HG02885 (cell line): ENCODE data around the gene PEAK3.

ENCODE experiments used
- ATAC-seq: cut with Tn5 transposase; IDR thresholded peaks from one replicate; pipeline ENCODE4 v1.9.1; 2021; ENCODE audit warnings: mild to moderate bottlenecking; ENCODE audit not compliant: unreplicated experiment, poor library complexity

Gene PEAK3

DNA sequence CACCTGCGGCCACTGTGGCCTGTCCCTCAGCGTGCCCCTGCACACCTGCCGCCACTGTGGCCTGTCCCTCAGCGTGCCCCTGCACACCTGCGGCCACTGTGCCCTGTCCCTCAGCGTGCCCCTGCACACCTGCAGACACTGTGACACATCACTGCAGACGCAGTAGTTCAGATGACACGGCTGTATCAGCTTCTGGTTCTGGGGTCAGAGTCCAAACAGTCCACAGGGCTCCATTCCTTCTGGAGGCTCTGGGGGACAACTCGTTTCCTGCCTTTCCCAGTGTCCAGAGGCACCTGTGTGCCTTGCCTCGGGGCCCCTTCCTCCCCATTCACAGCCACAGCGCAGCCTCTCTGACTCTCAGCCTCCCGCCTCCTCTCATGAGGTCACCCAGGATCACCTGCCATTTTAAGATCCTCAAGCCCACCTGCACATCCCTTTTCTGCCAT, 39.9 kb downstream of the PEAK3 start:
- no peak for ATAC-seq

DNA sequence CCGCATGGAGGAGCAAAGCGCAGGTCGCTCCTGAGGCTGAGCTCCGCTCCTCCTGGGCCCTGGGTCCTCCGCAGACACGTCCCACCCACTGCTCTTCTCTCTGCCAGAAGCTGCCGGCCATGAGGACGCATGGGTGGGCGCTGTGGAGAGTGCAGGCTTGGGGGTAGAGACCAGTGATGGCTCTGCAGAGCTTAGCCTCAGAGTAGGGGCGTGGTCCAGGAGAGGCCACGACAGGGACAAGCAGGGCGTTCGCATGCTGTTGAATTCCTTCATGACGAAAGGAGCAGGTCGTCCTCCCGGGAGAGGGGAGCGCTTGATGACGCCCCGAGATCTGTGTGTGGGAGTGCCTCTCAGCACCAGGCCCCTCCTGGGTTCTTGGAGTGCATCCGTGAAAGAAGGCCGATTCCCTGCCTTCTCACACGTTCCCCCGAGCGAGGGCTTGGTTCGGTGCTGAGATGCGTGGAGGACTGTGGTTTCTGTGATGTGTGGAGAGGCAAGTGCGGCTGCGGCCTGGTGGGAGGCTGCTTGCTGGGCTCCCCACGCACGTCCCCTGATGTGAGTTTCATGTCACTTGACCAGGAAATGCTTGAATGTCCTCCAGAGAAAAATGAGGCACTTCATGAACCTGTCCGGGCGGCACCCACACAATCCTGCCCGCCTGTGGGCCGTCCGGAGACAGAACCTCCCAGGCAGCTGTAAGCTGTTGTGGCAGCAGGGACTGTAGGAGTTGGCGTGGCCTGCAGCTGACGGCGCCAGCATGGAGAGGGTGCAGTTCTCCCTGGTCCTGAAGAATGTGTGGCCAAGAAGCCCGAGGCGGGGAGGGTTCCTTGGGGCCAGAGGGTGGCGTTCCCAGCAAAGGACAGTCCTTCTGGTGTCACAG, 40.9 kb downstream of the PEAK3 start:
- ATAC-seq, result no peak

DNA sequence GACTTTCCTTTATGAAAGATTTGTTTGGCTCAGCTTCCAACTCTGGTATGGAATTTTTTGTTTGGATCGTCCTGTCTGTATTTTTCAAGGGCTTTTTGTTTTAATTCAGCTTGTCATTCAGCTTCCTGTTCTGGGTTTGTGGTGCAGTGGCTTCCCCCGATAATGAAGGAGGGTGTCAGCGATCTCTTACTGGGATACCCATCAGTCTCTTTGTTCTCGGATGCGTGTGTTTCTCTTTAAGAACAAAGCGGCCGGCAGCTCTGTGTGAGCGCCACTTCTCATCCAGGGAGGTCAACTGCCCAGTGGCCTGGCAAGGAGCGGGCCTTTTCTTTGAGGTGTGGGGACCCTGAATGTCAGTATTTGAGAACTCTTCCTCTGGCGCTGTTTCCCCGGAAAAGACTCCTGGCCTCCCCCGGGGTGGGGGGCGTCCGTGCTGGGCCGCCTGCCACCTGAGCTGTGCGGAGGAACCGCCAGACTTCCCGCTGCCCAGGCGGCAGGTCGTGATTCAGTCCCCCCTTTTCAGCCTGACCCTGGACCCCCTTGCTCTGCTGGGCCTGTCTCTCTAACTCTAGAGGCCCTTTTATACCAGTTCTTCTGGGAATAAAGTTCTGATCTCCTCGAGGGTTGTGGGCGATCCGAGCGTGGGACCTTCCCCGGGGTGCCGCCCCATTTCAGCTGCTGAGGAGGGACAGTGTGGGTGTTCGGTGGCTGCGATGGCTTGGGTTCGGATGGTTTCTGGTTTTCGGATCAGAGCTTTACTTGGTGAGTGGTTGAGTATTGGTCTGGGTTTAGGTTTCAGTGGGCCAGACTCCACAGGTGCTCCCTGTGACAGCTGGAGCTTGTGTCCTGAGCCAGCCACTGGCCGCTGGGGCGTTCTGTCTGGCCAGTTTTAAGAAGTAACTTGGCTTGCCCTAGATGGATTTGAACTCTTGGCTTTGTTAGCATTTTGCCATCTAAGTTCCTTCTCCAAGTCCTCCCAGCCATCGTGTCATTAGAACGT, 41.9 kb downstream of the PEAK3 start:
- ATAC-seq, result no peak

DNA sequence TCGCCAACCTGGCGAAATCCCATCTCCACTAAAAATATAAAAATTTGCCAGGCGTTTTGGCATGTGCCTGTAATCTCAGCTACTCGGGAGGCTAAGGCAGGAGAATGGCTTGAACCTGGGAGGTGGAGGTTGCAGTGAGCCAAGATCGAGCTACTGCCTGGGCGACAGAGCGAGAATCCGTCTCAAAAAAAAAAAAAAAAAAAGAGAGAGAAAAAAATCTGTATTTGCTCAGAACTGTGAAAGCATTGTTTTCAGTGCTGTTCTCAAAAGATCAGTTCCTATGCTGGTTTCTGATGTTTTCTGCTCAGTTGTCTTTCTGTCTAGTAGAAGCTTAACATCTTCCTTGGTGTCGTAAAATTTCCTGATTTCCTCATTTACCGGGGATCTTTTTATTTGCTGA, 42.8 kb downstream of the PEAK3 start:
- ATAC-seq, result no peak

DNA sequence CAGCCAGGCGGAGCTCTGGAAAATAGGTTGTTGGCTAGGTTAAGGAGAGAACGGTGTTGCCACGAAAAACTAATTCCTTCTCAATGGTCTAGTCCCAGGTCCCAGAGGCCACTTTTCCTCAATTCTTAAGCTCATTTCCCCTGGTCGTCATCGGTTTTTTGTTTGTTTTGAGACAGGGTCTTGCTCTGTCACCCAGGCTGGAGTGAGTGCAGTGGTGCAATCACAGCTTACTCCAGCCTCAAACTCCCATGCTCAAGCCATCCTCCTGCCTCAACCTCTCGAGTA, 44.2 kb downstream of the PEAK3 start:
- no peak for ATAC-seq

DNA sequence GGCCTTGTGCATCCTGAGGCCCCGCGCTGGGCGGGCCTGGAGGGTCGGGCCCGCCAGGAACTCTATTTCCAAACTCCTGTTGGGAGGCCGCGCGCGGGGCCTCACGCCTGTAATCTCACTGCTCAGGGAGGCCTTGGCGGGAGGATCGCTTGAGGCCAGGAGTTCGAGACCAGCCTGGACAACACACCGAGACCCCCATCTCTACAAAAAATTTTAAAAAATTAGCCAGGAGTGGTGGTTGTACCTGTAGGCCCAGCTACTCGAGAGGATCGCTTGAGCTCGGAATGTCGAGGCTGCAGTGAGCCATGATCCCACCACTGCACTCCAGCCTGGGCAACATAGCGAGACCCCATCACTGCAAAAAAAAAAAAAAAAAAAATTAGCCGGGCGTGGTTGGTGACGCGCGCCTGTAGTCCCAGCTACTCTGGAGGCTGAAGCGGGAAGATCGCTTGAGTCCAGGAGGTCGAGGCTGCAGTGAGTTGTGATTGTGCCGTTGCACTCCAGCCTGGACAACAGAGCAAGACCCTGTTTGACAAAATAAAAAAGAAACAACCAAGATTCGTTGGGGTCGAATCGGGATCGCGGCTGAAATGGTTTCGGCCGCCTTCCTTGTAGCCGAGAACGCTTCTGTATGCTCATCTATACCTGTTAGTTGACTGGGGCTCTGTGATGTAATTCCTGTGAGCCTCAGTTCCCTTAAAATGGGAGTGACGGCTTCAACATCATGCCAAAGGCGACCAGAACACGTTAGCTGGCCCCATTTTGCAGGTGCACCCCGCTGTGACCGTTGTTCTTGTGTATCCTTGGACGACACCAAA, 44.7 kb downstream of the PEAK3 start:
- no peak for ATAC-seq

DNA sequence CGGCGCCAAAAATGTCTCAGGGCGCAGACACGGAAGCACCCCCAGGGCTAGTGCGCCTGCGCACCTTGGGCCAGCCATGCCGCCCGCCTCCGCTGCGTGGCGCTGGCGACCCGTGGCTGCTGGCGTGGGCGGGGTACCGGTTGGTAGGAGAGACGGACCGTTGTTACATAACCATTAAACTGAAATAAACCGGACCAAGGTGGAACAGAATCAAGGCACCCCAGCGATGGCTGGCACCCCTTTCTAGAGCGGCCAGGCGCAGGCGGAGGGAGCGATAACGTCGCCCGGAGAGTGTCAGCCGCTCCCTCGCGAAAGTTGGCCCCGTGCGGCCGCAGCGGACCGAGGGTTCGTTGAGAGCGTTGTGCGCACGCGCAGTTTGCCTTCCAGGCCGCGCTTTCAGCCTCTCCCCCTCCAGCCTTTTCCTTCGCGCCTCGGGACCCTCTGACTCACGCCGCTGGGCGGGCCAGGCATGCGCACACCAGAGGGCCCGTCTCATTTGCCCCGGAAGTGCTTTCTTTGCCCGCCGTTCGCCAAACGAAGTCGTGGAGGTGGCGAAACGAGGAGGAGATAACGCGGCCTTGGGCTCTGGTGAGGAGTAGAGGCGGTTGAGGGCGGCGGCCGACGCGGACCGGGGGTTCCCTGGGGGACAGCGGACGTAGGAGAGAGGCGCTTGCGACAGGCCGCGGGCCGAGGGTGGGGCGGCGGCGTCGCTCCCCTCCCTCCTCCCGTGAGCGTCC, 45.5 kb downstream of the PEAK3 start, which contains the start of the genes PLEKHJ1 and SF3A2:
TSS of gene PLEKHJ1 (minus strand) at position 16 of the 737 bp plus-strand sequence. CDS start 81 bp downstream, outside the sequence.
TSS of gene SF3A2 (plus strand) at position 511 of the 737 bp plus-strand sequence. CDS start 6,595 bp downstream, outside the sequence.
- peak; percentile 80 for ATAC-seq

DNA sequence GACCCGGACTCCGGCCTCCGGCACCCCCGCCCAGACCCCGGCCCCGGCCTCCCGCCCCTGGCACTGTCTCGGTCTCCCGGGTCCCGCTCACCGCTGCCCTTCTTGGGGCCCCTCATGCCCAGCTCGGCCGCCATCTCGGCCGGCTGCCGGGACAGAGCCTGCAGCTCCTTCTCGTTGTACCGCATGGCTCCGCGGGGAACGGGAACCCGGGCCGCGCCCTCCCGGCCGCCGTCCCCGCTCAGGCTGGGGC, 46.0 kb downstream of the PEAK3 start:
- peak; percentile 14 for ATAC-seq

DNA sequence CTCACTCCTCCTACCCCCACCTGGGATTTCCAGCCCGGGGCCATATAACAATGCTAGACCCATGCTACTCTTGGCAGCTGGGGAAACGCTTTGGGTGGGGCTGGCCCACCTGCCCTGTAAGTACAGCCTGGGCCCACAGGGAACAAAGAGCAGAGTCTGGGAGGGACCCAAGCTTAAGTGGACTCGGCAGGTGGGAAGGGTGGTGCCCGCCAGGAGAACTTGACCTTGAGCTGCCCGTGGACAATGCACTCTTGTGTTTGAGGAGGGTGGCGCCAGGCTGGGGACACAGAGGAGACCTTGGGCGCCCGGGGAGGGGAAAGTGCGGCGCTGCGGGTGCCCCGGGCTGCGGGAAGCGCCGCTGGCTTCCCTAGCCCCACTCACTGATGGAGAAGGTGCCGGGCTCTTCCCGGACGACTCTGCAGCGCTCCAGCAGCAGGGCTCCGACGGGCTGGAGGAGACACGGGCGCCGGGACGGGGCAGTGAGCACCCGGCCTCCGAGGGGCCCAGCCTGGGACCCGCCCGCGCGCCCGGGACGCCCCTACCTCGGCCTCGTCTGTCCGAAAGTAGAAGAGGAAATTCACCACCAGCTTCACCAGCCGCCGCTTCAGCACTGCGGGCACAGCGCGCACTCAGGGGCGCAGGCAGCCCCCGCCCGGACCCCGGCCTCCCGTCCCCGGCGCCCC, 46.5 kb downstream of the PEAK3 start:
- peak; percentile 9 for ATAC-seq

DNA sequence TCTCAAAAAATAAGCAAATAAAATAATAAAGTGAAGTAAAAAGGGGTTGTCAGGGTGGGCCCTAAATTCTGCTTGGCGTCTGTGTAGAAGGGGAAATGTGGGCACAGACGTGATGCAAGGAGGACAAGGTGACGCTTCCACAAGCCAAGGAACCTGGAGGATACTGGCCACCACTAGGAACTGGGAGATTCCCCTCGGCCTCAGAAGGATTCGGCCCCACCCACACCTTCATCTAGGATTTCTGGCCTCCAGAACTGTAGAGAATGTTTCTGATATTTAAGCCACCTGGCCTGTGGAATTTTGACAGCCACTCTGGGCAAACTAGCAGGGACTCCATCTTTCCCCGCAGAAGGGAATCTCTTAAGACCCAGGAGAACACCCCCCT, 47.0 kb downstream of the PEAK3 start:
- no peak for ATAC-seq

DNA sequence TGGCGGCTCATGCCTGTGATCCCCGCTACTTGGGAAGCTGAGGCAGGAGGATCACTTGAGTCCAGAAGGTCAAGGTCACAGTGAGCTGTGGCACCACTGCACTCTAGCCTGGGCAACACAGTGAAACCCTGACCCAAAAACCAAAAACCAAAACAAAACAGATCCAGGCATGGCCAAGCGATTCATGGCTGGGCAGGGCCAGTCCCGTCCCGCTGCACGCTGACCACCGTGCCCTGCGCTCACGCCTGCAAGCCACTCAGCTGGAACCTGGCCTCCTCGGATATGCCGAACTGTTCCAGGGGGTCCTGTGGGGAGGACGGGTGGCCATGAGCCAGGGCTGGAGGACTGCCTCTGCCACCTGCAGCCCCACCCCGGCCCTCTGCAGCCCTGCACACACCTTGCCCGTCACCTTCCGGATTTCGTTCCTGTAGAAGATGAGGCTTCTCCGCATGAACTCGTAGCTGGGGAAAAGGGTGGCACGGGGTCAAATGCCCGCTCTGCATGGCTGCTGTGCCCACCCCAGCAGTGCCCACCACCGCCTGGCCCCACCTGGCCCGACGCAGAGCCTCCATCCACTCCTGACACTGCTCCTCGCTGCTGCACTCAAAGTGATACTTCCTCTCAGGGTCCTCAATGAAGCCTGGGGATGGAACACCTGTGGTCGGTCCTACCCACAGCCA, 48.2 kb downstream of the PEAK3 start:
- ATAC-seq, result no peak

DNA sequence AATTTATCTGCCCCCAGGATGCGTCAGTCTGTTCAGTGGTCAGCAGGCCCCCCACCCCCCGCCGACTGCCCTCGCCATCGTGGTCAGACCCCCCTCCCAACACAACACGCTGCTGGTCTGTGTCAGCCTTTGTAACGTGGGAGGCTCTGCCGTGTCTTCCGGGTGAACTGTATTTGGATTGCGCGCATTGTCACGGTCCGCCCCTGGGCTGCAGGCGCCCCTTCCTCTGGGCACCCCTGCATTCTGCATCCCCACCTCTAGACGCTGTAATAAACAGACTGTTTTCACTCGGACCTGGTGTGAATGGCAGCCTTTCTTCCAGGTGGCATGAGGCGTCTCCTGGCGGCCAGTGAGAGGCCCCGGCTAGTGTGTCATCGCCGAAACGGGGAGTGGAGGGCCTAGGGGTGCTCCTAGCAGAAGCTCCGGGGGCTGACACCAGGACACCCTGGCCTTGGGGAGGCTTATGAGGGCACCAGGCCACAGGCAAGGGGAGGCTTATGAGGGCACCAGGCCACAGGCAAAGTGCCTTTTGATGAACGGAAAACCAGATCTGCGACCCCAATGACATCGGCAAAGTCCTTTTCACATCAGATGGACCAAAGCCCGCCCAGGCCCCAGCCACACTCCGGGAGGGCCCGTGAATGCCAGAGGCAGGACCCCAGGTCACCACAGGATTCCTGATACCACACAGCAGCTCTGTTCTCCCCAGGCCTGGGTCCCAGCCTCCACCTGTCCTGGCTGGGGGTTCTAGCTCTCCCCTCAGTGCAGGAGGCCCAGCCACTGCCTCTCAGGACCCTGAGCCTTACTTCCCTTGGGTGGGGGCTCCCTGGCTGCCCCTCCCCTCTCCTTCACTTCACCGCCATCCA, 49.5 kb downstream of the PEAK3 start:
- no peak for ATAC-seq

DNA sequence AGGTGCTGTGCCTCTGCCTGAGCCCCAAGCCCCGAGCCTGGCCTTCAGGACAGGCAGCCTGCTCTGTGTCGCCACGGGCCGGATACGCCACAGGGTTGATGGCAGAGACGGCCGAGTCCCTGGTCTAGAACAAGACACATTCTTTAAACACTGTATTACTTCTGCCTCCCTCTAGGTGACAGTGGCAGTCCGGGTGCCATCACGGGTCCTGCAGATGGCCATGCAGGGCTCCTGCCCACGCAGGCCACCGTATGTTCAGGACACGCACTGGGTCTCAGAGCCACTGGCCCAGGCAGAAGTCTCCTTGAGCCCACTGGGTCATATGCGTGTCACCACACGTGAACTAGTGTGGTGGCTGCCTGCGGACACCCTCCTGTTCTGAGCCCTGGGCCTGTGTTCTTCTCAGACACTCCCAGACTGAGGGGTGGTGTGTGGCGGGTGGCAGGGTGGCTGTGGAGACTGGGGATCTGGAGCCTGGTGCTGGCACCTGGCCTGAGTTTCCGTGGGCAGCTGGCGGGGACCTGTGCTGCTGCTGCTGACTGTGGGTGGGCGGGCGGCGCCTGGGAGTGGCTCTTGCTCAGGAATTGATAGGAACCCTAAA, 50.3 kb downstream of the PEAK3 start:
- no peak for ATAC-seq

DNA sequence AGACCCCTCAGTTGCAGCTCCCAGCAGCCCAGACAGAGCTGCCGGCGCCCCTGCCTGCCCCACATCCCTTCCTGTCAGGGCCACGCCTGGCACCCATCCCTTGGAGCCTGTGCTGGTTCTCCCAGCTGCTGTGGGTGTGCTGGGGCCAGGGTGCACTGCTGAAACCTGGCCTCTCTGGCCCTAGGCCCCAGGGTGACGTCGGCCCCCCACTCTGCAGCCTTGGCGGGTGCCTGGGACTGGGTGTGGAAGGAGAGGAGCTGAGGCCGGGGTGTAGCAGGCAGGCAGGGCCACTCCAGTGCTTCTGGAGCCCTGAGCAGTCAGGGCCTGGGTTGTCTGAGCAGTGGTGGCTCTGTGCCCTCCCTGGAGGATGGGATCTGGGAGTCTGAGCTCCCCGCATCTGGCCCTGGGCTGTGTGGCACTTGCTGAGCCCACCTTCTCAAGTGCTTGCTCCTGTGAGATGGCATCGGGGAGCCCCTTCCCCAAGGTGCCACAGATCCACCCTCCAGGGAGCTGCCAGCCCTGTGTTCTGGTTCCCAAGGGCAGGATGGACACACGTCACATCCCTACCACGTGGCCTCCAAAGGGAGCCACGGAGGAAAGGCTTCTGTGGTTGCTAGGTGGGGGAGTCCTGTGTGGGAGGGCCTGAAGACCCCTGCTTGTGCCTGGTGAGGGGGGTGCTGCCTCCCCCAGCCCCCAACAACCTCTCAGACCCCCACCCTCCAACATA, 51.0 kb downstream of the PEAK3 start:
- no peak for ATAC-seq

DNA sequence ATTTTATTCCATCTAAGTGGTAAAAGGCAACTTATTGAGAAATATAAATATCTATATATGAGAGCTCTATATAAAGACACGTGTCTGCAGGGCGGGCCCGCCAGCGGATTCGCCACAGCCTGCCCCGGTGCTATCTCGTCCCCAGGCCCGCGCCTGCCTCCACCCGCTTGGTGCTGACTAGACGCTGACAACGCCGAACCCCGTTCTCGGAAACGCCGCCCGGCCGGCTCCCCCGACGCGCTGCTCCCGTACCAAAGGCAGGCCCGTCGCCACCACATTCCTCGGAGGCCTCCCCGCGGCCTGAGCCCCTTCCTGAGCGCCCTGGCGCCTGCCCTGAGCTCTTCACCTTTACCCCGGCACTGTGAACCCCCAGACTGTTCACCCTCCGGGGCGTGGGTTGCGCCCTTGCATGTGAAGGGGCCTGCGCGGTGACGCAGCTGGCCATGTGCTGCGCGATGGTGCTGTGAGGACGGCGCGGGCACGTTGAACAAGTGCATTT, 51.9 kb downstream of the PEAK3 start:
- ATAC-seq, result no peak
